ENCODE results near the gene RNASEH2C.
"Not testable (repeated sequence)": the region's sequence is repeated elsewhere in the genome, so short reads cannot be mapped to it uniquely, and the experiment has no call there.

Gene RNASEH2C

GRCh38 chr11:65698205-65698604, 22.4 kb downstream of the RNASEH2C start:
- DNase-seq (ENCODE audit: extremely low spot score) = no peak
- POLR2A ChIA-PET = interaction anchor here (0.7 kb wide), 1 partner anchor 80 kb away, joined by 6 read pairs; no protein-coding TSS in a partner anchor
- CTCF ChIA-PET = no interaction called here
- TF ChIP-seq, protein P1, sequence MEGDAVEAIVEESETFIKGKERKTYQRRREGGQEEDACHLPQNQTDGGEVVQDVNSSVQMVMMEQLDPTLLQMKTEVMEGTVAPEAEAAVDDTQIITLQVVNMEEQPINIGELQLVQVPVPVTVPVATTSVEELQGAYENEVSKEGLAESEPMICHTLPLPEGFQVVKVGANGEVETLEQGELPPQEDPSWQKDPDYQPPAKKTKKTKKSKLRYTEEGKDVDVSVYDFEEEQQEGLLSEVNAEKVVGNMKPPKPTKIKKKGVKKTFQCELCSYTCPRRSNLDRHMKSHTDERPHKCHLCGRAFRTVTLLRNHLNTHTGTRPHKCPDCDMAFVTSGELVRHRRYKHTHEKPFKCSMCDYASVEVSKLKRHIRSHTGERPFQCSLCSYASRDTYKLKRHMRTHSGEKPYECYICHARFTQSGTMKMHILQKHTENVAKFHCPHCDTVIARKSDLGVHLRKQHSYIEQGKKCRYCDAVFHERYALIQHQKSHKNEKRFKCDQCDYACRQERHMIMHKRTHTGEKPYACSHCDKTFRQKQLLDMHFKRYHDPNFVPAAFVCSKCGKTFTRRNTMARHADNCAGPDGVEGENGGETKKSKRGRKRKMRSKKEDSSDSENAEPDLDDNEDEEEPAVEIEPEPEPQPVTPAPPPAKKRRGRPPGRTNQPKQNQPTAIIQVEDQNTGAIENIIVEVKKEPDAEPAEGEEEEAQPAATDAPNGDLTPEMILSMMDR (IDR thresholded peaks at IDR 0.05; ENCODE audit: control extremely low read depth, extremely low read depth, low read depth, missing control alignments) = no peak

DNA sequence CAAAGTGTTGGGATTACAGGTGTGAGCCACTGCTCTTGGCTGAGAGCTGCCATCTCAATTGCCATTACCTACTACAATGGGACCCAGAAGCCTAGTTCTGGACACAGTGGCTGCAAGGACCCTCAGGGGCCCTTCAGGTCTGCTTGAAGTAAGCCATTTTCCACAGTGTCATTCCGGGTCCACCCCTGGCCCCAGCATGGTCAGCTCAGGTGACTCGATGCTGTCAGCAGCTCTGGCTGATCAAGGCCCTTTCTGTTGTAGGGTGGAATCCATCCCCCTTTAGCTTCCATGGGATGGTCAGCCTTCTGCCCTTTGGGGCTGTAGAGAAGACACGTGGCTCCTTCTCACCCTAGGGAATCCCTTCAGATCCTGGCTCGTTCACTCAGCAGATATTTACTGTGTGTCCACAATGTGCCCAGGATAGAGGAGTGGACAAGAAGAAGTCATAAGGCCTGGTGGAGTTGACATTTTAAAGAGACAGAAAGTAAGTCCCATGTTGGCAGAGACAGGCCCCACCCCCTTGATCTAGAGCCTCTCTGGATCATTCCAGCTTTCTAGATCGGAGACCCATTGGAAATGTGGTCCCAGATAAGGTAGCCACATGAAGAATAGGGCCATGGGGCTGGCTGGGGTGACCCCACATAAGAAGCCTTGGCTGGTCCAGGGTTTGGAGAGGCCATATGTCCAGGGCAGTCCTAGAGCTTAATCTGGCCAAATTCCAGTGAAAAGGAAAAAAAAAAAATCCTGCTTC, 23.6 kb downstream of the RNASEH2C start:
- ChIA-PET CTCF (interaction anchor here (0.9 to 1.3 kb wide), 5 partner anchors 9 to 74 kb away, joined by 3 read pairs; partner anchors contain the start of gene KAT5), POLR2A (no interaction called here)
- DNase-seq (ENCODE audit: extremely low spot score) = no peak
- TF ChIP-seq, protein P1 (IDR thresholded peaks at IDR 0.05; ENCODE audit: control extremely low read depth, extremely low read depth, low read depth, missing control alignments) = no peak

DNA sequence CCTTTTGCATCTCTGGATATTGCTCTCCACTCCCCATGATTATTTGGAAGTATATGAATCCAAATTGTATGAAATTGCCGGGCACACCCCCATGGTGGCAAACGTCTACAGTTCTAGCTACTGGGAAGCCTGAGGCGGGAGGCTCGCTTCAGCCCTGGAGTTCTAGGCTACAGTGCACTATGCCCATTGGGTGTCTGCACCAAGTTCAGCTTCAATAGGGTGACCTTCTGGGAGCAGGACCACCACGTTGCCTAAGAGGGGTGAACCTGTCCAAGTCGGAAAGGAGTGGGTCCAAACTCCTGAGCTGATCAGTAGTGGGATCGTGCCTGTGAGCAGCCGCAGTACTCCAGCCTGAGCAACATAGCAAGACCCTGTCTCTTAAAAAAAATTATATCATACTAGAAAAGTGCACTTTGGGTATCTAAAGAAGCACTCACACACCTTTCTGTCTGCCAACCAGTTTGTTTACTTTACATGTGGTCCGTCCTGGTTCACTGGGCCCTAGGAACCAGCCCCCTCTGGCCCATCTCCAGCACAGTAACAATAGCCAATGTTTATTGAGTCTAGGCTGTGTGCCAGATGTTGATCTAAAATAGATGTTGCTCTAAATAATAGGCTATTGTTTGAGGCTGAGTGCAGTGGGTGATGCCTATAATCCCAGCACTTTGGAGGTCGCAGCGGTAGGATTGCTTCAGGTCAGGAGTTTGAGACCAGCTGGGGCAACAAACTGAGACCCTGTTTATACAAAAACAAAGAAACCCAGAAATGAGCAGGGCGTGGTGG, 24.9 kb downstream of the RNASEH2C start:
- POLR2A ChIA-PET = no interaction called here
- TF ChIP-seq, protein P1 (IDR thresholded peaks at IDR 0.05; ENCODE audit: control extremely low read depth, extremely low read depth, low read depth, missing control alignments) = no peak
- no peak for DNase-seq (ENCODE audit: extremely low spot score)
- CTCF ChIA-PET = interaction anchor here (1.1 to 1.5 kb wide), 5 partner anchors 10 to 28 kb away, joined by 3 to 9 read pairs (median 4); partner anchors contain the start of gene KAT5

DNA sequence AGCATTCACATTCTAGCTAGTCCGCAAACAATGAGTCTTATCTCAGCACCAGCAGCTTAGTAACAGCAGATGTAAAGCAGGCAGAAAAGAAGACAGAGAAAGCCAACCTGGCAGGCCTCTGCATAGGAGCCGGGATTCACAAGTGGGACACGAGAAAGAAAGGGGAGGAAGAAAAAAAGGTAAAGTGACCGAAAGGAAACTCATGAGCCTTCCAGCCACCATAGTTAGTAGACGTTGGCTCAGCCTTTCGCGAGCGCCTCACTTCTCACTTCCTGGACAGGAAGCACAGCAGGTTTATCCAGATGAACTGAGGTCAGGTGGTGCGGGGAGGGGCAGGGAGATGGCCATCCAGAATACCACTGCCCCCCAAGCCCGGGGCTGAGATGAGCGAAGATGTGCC, 28.2 kb downstream of the RNASEH2C start:
- CTCF ChIA-PET = interaction anchor here (1.5 to 1.7 kb wide), 2 partner anchors 13 to 19 kb away, joined by 4 to 6 read pairs; partner anchors contain the start of gene KAT5
- POLR2A ChIA-PET = no interaction called here
- no peak for DNase-seq (ENCODE audit: extremely low spot score)
- TF ChIP-seq, protein P1 (IDR thresholded peaks at IDR 0.05; ENCODE audit: control extremely low read depth, extremely low read depth, low read depth, missing control alignments) = no peak

DNA sequence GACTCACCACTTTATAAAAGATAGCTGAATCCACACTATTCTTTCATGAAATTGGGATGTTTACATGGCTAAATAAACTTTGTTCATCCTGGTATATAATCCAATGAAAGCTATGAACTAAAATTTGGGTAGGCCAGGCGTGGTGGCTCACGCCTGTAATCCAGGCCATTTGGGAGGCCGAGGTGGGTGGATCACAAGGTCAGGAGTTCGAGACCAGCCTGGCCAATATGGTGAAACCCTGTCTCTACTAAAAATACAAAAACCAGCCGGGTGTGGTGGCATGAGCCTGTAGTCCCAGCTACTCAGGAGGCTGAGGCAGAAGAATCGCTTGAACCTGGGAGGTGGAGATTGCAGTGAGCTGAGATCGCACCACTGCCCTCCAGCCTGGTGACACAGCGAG, 28.8 kb downstream of the RNASEH2C start:
- CTCF ChIA-PET = interaction anchor here (1.5 to 1.7 kb wide), 2 partner anchors 13 to 20 kb away, joined by 4 to 6 read pairs; partner anchors contain the start of gene KAT5
- POLR2A ChIA-PET = not testable (repeated sequence)

DNA sequence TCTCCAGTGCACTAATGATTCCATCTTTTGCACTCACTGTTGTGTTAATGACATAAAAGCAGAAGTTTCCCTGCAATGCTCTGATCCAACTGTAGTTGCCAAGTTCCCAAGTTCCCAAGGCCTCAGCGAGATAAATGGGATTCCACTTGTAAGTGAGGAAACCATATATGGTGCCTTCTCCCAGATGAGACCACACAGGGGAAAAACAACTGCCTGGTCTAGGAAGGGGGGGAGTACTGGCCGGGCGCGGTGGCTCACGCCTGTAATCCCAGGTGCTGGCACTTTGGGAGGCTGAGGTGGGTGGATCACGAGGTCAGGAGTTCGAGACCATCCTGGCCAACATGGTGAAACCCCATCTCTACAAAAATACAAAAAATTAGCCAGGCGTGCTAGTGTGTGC, 34.6 kb downstream of the RNASEH2C start:
- TF ChIP-seq, protein P1 (IDR thresholded peaks at IDR 0.05; ENCODE audit: control extremely low read depth, extremely low read depth, low read depth, missing control alignments) = no peak
- ChIA-PET POLR2A (no interaction called here), CTCF (interaction anchor here (2.6 kb wide), 1 partner anchor 20 kb away, joined by 7 read pairs; no protein-coding TSS in a partner anchor)
- no peak for DNase-seq (ENCODE audit: extremely low spot score)

More for the DNA sequence above, 28.8 kb downstream of the RNASEH2C start:
- not testable (repeated sequence) for DNase-seq (ENCODE audit: extremely low spot score)

- POLR2A ChIA-PET; DNase-seq (ENCODE audit: extremely low spot score): not testable (repeated sequence)
- CTCF ChIA-PET = interaction anchor here (1.0 to 1.2 kb wide), 2 partner anchors 28 to 95 kb away, joined by 3 read pairs; partner anchors contain the start of gene KAT5
Observed at GRCh38 chr11:65683480-65683879, 37.1 kb downstream of the RNASEH2C start.

Data from GM10248 (cell line).